Common myeloid progenitor, CD34-positive (primary cell): Measurements from ENCODE around the gene KDM2B.

Experiments
- CTCF ChIA-PET: fragments of 350-600 bp; sonication (Branson Sonifier 250); formaldehyde crosslinking; loops from one replicate; lab custom pipeline; 2021; ENCODE audit warnings: antibody characterized with exemption; lab: Charles Lee
- POLR2A ChIA-PET: fragments of 350-600 bp; sonication (Branson Sonifier 250); formaldehyde crosslinking; loops from one replicate; lab custom pipeline; 2021; ENCODE audit warnings: antibody characterized with exemption; lab: Charles Lee
- DNase-seq, 3 donors: peaks; one replicate each; pipeline versions ENCODE4 v3.0.0 to v3.0.0-alpha.2; 2013
- H3K27ac ChIP-seq, 2 experiments: 1 replicate in 1 of 2; 2 replicates in 1 of 2; pipeline ENCODE4 v1.7.0; 2013; ENCODE audit warnings: inconsistent platforms in 2 of 2, low read length in 2 of 2, mild to moderate bottlenecking in 2 of 2, low read depth in 1 of 2, moderate library complexity in 1 of 2; ENCODE audit not compliant: severe bottlenecking in 2 of 2, insufficient read depth in 1 of 2, poor library complexity in 1 of 2
- H3K27me3 ChIP-seq, 5 experiments: replicated peaks in 2 of 5; 1 replicate in 3 of 5; 2 replicates in 2 of 5; pipeline versions ENCODE4 v1.6.1 to v1.7.0; 2013; ENCODE audit warnings: low read length in 4 of 5, mild to moderate bottlenecking in 2 of 5, moderate library complexity in 2 of 5, inconsistent platforms in 1 of 5; ENCODE audit not compliant: insufficient read depth in 5 of 5, control insufficient read depth in 4 of 5
- H3K36me3 ChIP-seq, 4 experiments: 1 replicate in 2 of 4; 2 replicates in 2 of 4; pipeline versions ENCODE4 v1.6.1 to v1.7.0; 2013; ENCODE audit warnings: low read length in 3 of 4, control low read depth in 1 of 4, mild to moderate bottlenecking in 1 of 4; ENCODE audit not compliant: control insufficient read depth in 4 of 4, insufficient read depth in 4 of 4
- H3K4me1 ChIP-seq, 4 experiments: 1 replicate in 3 of 4; 2 replicates in 1 of 4; pipeline versions ENCODE4 v1.6.1 to v1.7.1; 2013; ENCODE audit warnings: low read length in 3 of 4, mild to moderate bottlenecking in 3 of 4, control low read depth in 1 of 4, inconsistent platforms in 1 of 4, moderate library complexity in 1 of 4; ENCODE audit not compliant: control insufficient read depth in 4 of 4, insufficient read depth in 4 of 4; ENCODE audit errors: control extremely low read depth in 1 of 4
- H3K4me3 ChIP-seq, 7 experiments: 1 replicate in 4 of 7; 2 replicates in 3 of 7; pipeline versions ENCODE4 v1.5.1 to v1.7.0; 2013; ENCODE audit warnings: mild to moderate bottlenecking in 7 of 7, low read length in 6 of 7, moderate library complexity in 6 of 7, inconsistent platforms in 2 of 7, low read depth in 2 of 7, control low read depth in 1 of 7; ENCODE audit not compliant: insufficient read depth in 4 of 7, control insufficient read depth in 1 of 7; ENCODE audit errors: extremely low read depth in 1 of 7
- H3K9me3 ChIP-seq, 5 experiments: 1 replicate in 4 of 5; 2 replicates in 1 of 5; pipeline versions ENCODE4 v1.6.1 to v1.7.1; 2013; ENCODE audit warnings: low read length in 4 of 5, mild to moderate bottlenecking in 2 of 5, inconsistent platforms in 1 of 5, low read depth in 1 of 5, moderate library complexity in 1 of 5; ENCODE audit not compliant: control insufficient read depth in 4 of 5, insufficient read depth in 2 of 5; ENCODE audit errors: control extremely low read depth in 1 of 5
- WGBS: methylation state at CpG from one replicate; pipeline ENCODE4 v1.1.5; 2013; ENCODE audit not compliant: insufficient coverage; 5-methylcytosine and 5-hydroxymethylcytosine counted together

KDM2B gene

GRCh38 chr12:121467638-121468498 lies 113.0 kb downstream of the KDM2B start:
- POLR2A ChIA-PET = interaction anchor here (0.6 to 0.9 kb wide), 2 partner anchors 11 to 112 kb away, joined by 3 to 5 read pairs; no protein-coding TSS in a partner anchor
- H3K36me3 ChIP-seq = peaks cover 0 to 11% (median 6%) of the 10 kb centered on the region in 4 experiments
- no peaks in the 10 kb centered on the region for H3K9me3 ChIP-seq
- peaks cover 8 to 21% (median 19%) of the 10 kb centered on the region in 4 experiments for H3K4me1 ChIP-seq
- DNase-seq = peak in 1 of 3 donors; percentile 22
- 12% methylated on average over 44 of the region's 48 CpGs for WGBS
- CTCF ChIA-PET = interaction anchor here (0.9 to 1.1 kb wide), 3 partner anchors 9 to 30 kb away, joined by 3 read pairs; no protein-coding TSS in a partner anchor
- no peaks in the 10 kb centered on the region for H3K27me3 ChIP-seq
- peak overlapping the region; percentile 54 to 87 (median 60) for H3K4me3 ChIP-seq
- no peak overlapping the region for H3K27ac ChIP-seq

DNA sequence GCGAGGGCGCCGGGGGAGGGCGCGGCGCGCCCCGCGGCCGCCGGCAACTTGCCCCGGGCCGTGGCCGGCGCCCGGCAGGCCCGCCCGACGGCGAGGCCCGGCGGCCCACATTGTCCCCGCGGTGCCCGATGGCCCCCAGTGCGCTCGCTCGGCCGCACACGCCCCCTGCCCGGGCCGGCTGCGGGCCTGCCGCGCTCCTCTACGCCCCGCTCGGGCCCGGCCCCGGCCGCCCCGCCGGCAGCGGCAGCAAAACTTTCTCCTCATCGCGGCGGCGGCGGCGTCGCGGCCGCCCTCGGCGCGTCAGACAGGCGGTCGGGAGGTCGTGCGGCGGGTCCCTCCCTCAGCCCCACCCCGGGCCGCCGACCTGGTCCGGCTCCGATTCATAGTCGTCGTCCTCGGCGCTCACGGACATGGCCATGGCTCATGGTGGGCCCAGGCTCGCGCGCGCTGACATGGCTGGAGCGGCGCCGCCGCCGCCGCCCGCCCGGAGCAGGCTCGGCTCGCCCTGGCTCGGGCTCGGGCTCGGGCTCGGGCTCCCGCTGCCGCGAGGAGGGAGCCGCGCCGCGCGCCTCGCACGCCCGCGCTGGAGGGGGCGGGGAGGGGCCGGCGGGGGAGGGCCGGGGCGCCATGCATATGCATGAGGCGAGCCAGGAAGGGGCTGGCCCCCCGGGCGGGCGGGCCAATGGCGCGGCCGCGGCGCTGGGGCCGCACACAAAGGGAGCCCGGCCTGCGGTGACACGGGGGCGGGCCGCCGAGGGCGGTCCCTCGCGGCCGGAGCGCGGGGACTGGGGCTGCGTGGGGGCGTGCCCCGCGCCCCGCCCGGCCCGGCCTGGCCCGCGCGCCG lies 113.8 kb downstream of the KDM2B start:
- no peaks in the 10 kb centered on the region for H3K9me3 ChIP-seq
- CTCF ChIA-PET = interaction anchor here (1.1 kb wide), 1 partner anchor 31 kb away, joined by 3 read pairs; no protein-coding TSS in a partner anchor
- peaks cover 0 to 11% (median 6%) of the 10 kb centered on the region in 4 experiments for H3K36me3 ChIP-seq
- WGBS = under 1% methylated on average over 88 of the region's 139 CpGs
- H3K27ac ChIP-seq = no peak overlapping the region
- H3K4me3 ChIP-seq = peak overlapping the region; percentile 54 to 88 (median 81)
- peak; percentile 86 to 93 (median 91) for DNase-seq
- POLR2A ChIA-PET = interaction anchor here (0.7 to 0.9 kb wide), 2 partner anchors 12 to 601 kb away, joined by 3 to 5 read pairs; no protein-coding TSS in a partner anchor
- H3K27me3 ChIP-seq = no peaks in the 10 kb centered on the region
- peaks cover 8 to 21% (median 19%) of the 10 kb centered on the region in 4 experiments for H3K4me1 ChIP-seq

DNA sequence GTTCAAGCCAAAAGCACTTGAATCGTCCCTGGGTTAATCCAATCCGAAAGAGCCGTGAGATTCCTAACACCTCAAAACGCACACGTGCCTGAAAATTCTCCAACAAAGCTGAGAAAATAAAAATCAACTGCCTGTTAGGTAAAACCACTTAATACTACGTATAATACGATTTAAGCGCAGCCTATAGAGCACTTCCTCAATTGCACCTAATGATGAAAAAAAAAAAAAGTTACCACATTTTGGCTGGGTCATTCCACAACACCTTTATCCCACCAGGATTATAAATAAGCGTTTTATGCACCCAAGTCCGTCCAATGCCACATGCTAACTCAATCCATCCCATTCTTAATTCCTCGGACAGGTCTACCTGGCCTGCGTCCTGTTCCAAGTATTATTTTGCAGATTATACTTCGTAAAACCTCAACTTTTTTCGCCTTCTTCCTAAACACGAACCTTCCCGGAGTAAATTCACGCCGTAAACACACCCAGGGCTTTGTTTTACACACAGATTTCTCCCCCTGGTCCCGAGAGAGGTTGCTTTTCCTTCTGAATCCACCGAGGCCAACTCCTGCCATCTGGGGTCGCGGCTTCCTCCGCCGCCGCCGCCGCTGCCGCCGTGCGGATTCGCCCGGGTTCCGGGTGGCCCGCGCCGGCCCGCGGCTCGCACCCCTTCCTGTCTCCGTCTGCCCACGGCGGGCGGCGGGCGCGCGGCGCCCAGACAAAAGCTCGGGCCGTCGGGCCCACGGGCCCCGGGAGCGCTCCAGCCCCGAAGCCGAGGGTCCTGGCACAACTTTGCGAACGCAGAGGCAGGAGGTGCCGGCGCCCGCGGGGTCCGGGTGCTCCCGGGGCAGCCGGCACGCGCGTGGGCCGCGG lies 114.7 kb downstream of the KDM2B start:
- Histone ChIP-seq H3K27me3 (no peaks in the 10 kb centered on the region), H3K4me3 (peak overlapping the region; percentile 37 to 88 (median 80)), H3K27ac (peak overlapping the region in 1 of 2 experiments; percentile 68), H3K4me1 (peaks cover 8 to 21% (median 19%) of the 10 kb centered on the region in 4 experiments), H3K9me3 (no peaks in the 10 kb centered on the region), H3K36me3 (peaks cover 0 to 12% (median 6%) of the 10 kb centered on the region in 4 experiments)
- WGBS = 4% methylated on average over 56 of the region's 70 CpGs
- CTCF ChIA-PET = interaction anchor here (0.6 to 1.5 kb wide), 3 partner anchors 13 to 138 kb away, joined by 3 to 5 read pairs (median 3); no protein-coding TSS in a partner anchor
- DNase-seq = peak; percentile 36 to 79 (median 68)
- POLR2A ChIA-PET = interaction anchor here (0.6 to 0.7 kb wide), 2 partner anchors 23 to 602 kb away, joined by 3 read pairs; no protein-coding TSS in a partner anchor

- no peaks in the 10 kb centered on the region for H3K9me3 ChIP-seq
- DNase-seq = no peak
- no peak overlapping the region for H3K27ac ChIP-seq
- ChIA-PET CTCF (interaction anchor here (0.7 to 1.6 kb wide), 4 partner anchors 9 to 44 kb away, joined by 3 to 6 read pairs (median 3); no protein-coding TSS in a partner anchor), POLR2A (no interaction called here)
- peaks cover 8 to 21% (median 19%) of the 10 kb centered on the region in 4 experiments for H3K4me1 ChIP-seq
- H3K4me3 ChIP-seq = no peak overlapping the region
- H3K27me3 ChIP-seq = no peaks in the 10 kb centered on the region
- WGBS = over 99% methylated on average over 12 of the region's 13 CpGs
- H3K36me3 ChIP-seq = peaks cover 0 to 17% (median 7%) of the 10 kb centered on the region in 4 experiments
Observed at GRCh38 chr12:121464331-121464730, 116.5 kb downstream of the KDM2B start.

- WGBS = 96% methylated on average over 5 of the region's 5 CpGs
- DNase-seq = no peak
- H3K27ac ChIP-seq = no peak overlapping the region
- no peak overlapping the region for H3K4me3 ChIP-seq
- no peaks in the 10 kb centered on the region for H3K9me3 ChIP-seq
- POLR2A ChIA-PET = no interaction called here
- H3K27me3 ChIP-seq = no peaks in the 10 kb centered on the region
- H3K36me3 ChIP-seq = peaks cover 2 to 24% (median 8%) of the 10 kb centered on the region in 4 experiments
- CTCF ChIA-PET = interaction anchor here (0.9 to 2.0 kb wide), 2 partner anchors 19 to 203 kb away, joined by 3 to 7 read pairs; no protein-coding TSS in a partner anchor
- H3K4me1 ChIP-seq = peaks cover 7 to 11% (median 9%) of the 10 kb centered on the region in 4 experiments
Observed at GRCh38 chr12:121461048-121461447, 119.8 kb downstream of the KDM2B start.

DNA sequence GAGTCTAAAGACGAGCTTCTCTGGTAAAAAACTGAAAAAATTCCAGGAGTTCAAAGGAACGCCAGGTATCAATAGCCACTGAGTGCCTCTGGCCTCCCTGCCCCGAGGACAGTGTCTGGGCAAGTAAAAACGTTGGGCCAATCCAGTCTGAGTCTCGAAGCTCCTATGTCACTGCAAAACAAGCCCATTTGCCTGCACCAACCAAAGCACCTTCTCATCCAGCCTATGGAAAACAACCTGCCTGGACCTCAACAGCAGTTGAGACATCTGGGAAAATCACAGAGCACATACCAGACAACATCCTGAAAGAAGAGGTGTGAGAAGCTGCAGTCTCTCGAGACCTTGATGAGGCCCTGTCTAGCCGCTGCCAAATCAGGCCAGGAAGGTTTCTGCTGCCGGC lies 124.3 kb downstream of the KDM2B start:
- Histone ChIP-seq H3K4me3 (no peak overlapping the region), H3K4me1 (peaks cover 0 to 13% (median 8%) of the 10 kb centered on the region in 4 experiments), H3K36me3 (peaks cover 2 to 35% (median 3%) of the 10 kb centered on the region in 4 experiments), H3K27ac (no peak overlapping the region), H3K9me3 (no peaks in the 10 kb centered on the region), H3K27me3 (no peaks in the 10 kb centered on the region)
- DNase-seq = no peak
- POLR2A ChIA-PET = no interaction called here
- 93% methylated on average over 6 of the region's 8 CpGs for WGBS
- CTCF ChIA-PET = interaction anchor here (1.0 to 8.3 kb wide), 4 partner anchors 12 to 24 kb away, joined by 3 to 43 read pairs (median 4); no protein-coding TSS in a partner anchor
